ENCODE data around the gene PAFAH2. TPM values are rescaled to one million over a fixed set of nuclear protein-coding genes. Genes with fewer than 3 reads are reported as not detected.

PAFAH2 gene
- total RNA-seq, 1 donor from 2014 or later = 6.3 TPM

DNA sequence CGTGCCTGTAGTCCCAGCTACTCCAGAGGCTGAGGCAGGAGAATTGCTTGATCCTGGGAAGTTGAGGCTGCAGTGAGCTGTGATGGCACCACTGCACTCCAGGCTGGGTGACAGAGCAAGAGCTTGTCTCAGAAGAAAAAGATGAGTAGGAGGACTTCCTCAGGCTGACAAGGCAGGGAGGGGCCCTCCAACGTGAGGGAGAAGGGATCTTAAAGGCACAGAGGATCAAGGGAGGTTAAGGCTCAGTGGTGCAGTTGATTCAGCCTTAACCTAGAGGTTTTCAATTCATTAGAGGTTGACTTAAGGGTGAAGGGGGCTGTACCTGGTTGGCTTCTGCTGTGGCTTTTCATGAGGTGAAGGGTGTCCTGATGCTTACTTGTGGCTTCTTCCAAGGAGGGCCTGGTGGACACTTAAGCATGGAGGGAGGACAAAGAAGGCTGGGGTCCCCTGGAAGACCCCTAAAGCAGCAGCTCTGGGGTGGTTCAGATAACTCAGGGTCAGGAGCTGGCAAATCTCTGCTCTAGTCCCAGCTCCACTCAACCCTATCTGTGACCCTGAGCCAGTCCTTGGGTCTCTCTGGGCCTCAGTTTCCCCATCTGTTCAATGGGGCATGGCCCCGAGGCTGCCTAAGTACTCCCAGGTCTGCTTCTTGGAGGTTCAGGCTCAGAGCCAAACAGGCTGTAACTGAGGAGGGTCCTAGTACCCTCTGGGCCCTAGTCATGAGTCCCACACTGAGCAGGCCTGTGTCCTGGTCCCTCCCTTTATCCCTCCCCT is 30.0 kb upstream of the PAFAH2 start:
- DNase-seq = no peak
- H3K9me3 Mint-ChIP-seq (ENCODE audit: unreplicated experiment) = peaks cover 1% of the 10 kb centered on the region

DNA sequence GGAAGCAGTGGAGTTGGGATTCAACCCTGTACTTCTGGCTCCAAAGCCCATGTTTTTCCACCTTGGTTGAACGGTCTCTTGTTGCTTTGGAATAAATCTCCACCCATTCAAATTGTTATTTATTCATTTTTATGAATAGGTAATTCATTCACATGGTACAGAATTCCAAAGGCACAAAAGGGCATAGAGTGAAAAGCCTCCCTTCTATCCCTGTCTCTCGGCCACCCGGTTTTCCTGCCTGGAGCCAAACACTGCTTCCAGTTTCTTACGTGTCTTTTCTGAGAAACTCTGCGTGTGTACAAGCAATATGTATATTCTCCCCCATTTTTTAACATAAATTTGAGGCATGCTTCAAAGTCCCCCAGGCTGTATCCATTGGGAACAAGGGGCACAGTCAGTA is 27.7 kb upstream of the PAFAH2 start:
- H3K4me1 Mint-ChIP-seq (ENCODE audit: low read depth, unreplicated experiment) = peaks cover 6% of the 10 kb centered on the region
- no peaks in the 10 kb centered on the region for H3K36me3 Mint-ChIP-seq (ENCODE audit: unreplicated experiment)
- TF ChIP-seq CTCF (IDR thresholded peaks at IDR 0.05; ENCODE audit: partially characterized antibody, unreplicated experiment) = no peak
- H3K4me3 Mint-ChIP-seq (ENCODE audit: unreplicated experiment) = no peak overlapping the region
- no peak for DNase-seq
- no peak overlapping the region for H3K27ac Mint-ChIP-seq (ENCODE audit: unreplicated experiment)
- peaks cover 9% of the 10 kb centered on the region for H3K27me3 Mint-ChIP-seq (ENCODE audit: unreplicated experiment)
- no peaks in the 10 kb centered on the region for H3K9me3 Mint-ChIP-seq (ENCODE audit: unreplicated experiment)

More for the DNA sequence above, 30.0 kb upstream of the PAFAH2 start:
- TF ChIP-seq CTCF (IDR thresholded peaks at IDR 0.05; ENCODE audit: partially characterized antibody, unreplicated experiment) = no peak
- H3K27me3 Mint-ChIP-seq (ENCODE audit: unreplicated experiment) = peaks cover 4% of the 10 kb centered on the region
- no peaks in the 10 kb centered on the region for H3K36me3 Mint-ChIP-seq (ENCODE audit: unreplicated experiment)
- no peak overlapping the region for H3K27ac Mint-ChIP-seq (ENCODE audit: unreplicated experiment)
- peaks cover 3% of the 10 kb centered on the region for H3K4me1 Mint-ChIP-seq (ENCODE audit: low read depth, unreplicated experiment)
- no peak overlapping the region for H3K4me3 Mint-ChIP-seq (ENCODE audit: unreplicated experiment)

DNA sequence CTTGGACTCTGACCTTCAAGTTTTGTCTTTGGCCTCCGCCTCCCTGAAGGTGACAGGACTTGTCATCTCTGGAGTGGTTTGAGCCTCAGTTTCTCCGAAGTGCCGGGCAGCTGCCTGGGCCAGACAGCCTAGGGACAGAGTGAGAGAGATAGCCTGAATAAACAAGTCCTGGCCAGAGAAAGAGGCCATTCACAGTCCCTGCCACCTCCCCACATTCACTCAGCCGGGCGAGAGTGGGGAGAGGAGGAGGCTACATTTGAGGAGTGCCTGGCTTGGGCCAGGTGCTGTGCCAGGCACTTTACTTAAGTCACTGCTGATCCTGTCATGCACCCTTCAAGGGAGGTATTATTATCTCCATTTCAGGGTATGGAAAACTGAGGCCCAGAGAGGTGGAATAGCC is 27.2 kb upstream of the PAFAH2 start:
- H3K4me3 Mint-ChIP-seq (ENCODE audit: unreplicated experiment) = no peak overlapping the region
- no peaks in the 10 kb centered on the region for H3K36me3 Mint-ChIP-seq (ENCODE audit: unreplicated experiment)
- H3K9me3 Mint-ChIP-seq (ENCODE audit: unreplicated experiment) = no peaks in the 10 kb centered on the region
- peaks cover 6% of the 10 kb centered on the region for H3K4me1 Mint-ChIP-seq (ENCODE audit: low read depth, unreplicated experiment)
- peaks cover 9% of the 10 kb centered on the region for H3K27me3 Mint-ChIP-seq (ENCODE audit: unreplicated experiment)
- TF ChIP-seq CTCF (IDR thresholded peaks at IDR 0.05; ENCODE audit: partially characterized antibody, unreplicated experiment) = no peak
- H3K27ac Mint-ChIP-seq (ENCODE audit: unreplicated experiment) = no peak overlapping the region
- DNase-seq = no peak

- no peaks in the 10 kb centered on the region for H3K36me3 Mint-ChIP-seq (ENCODE audit: unreplicated experiment)
- H3K27me3 Mint-ChIP-seq (ENCODE audit: unreplicated experiment) = peaks cover 9% of the 10 kb centered on the region
- no peaks in the 10 kb centered on the region for H3K9me3 Mint-ChIP-seq (ENCODE audit: unreplicated experiment)
- no peak for TF ChIP-seq CTCF (IDR thresholded peaks at IDR 0.05; ENCODE audit: partially characterized antibody, unreplicated experiment)
- H3K27ac Mint-ChIP-seq (ENCODE audit: unreplicated experiment) = no peak overlapping the region
- peaks cover 10% of the 10 kb centered on the region for H3K4me1 Mint-ChIP-seq (ENCODE audit: low read depth, unreplicated experiment)
- no peak for DNase-seq
- no peak overlapping the region for H3K4me3 Mint-ChIP-seq (ENCODE audit: unreplicated experiment)
Measured at GRCh38 chr1:26023826-26024225, 26.0 kb upstream of the PAFAH2 start.

DNA sequence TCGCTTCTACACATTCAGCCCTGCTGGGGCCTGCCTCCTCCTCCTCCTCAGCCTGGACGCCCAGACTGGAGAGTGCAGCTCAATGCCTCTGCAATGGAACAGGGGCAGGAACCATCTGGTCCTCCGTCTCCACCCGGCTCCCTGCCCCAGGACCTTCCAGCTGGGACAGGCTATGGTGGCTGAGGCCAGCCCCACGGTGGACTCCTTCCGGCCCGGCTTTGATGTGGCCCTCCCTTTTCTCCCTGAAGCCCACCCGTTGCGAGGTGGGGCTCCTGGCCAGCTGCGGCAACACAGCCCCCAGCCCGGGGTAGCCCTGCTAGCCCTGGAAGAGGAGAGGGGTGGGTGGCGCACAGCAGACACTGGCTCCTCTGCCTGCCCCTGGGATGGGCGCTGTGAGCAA is 25.1 kb upstream of the PAFAH2 start:
- H3K36me3 Mint-ChIP-seq (ENCODE audit: unreplicated experiment) = no peaks in the 10 kb centered on the region
- no peak overlapping the region for H3K4me3 Mint-ChIP-seq (ENCODE audit: unreplicated experiment)
- H3K9me3 Mint-ChIP-seq (ENCODE audit: unreplicated experiment) = no peaks in the 10 kb centered on the region
- no peak overlapping the region for H3K27ac Mint-ChIP-seq (ENCODE audit: unreplicated experiment)
- peaks cover 15% of the 10 kb centered on the region for H3K4me1 Mint-ChIP-seq (ENCODE audit: low read depth, unreplicated experiment)
- TF ChIP-seq CTCF (IDR thresholded peaks at IDR 0.05; ENCODE audit: partially characterized antibody, unreplicated experiment) = no peak
- H3K27me3 Mint-ChIP-seq (ENCODE audit: unreplicated experiment) = peaks cover 9% of the 10 kb centered on the region
- DNase-seq = no peak

Data from glutamatergic neuron (in vitro differentiated cells).